LoVo (cell line): ENCODE measurements around the gene INSIG2.

Source experiments
- DNase-seq: peaks from one replicate; pipeline ENCODE4 v3.0.0-alpha.2; 2016; ENCODE audit warnings: low spot score

The INSIG2 gene

GRCh38 chr2:118088051-118089024 is at the start of gene INSIG2:
Gene INSIG2, plus strand, starts transcription at chr2:118088471. Its CDS starts 8,086 bp downstream, at chr2:118096557.
- peak; percentile 96 for DNase-seq

- DNase-seq, result no peak
Observed at GRCh38 chr2:118040891-118041290, 47.4 kb upstream of the INSIG2 start.

GRCh38 chr2:118044103-118044716 is 44.1 kb upstream of the INSIG2 start:
- DNase-seq, result no peak

GRCh38 chr2:118044854-118045253 is 43.4 kb upstream of the INSIG2 start:
- no peak for DNase-seq

GRCh38 chr2:118045286-118045685 is 43.0 kb upstream of the INSIG2 start:
- no peak for DNase-seq

- DNase-seq, result peak; percentile 62
Observed at GRCh38 chr2:118046634-118047210, 41.5 kb upstream of the INSIG2 start.

GRCh38 chr2:118047380-118047826 is 40.9 kb upstream of the INSIG2 start:
- DNase-seq, result peak; percentile 49

GRCh38 chr2:118048401-118048800 is 39.9 kb upstream of the INSIG2 start:
- no peak for DNase-seq

GRCh38 chr2:118049140-118049815 is 39.0 kb upstream of the INSIG2 start:
- DNase-seq, result peak; percentile 12

- DNase-seq, result no peak
Observed at GRCh38 chr2:118049816-118050140, 38.5 kb upstream of the INSIG2 start.

- DNase-seq, result no peak
Observed at GRCh38 chr2:118050386-118050785, 37.9 kb upstream of the INSIG2 start.

GRCh38 chr2:118050974-118051373 is 37.3 kb upstream of the INSIG2 start:
- no peak for DNase-seq

GRCh38 chr2:118051826-118052358 is 36.4 kb upstream of the INSIG2 start:
- no peak for DNase-seq

- DNase-seq, result no peak
Observed at GRCh38 chr2:118052474-118052873, 35.8 kb upstream of the INSIG2 start.

- no peak for DNase-seq
Observed at GRCh38 chr2:118053681-118054080, 34.6 kb upstream of the INSIG2 start.

- DNase-seq, result no peak
Observed at GRCh38 chr2:118054213-118055008, 33.9 kb upstream of the INSIG2 start.

GRCh38 chr2:118055512-118056164 is 32.6 kb upstream of the INSIG2 start:
- DNase-seq, result no peak

GRCh38 chr2:118056165-118056534 is 32.1 kb upstream of the INSIG2 start:
- no peak for DNase-seq

- DNase-seq, result no peak
Observed at GRCh38 chr2:118056801-118057200, 31.5 kb upstream of the INSIG2 start.

- no peak for DNase-seq
Observed at GRCh38 chr2:118058951-118059350, 29.3 kb upstream of the INSIG2 start.
